ENCODE data around the gene C11orf65. TPM values are rescaled to one million over a fixed set of nuclear protein-coding genes. Genes with fewer than 3 reads are reported as not detected.

C11orf65 gene
- total RNA-seq, 1 donor from 2014 or later = 1.00 TPM

DNA sequence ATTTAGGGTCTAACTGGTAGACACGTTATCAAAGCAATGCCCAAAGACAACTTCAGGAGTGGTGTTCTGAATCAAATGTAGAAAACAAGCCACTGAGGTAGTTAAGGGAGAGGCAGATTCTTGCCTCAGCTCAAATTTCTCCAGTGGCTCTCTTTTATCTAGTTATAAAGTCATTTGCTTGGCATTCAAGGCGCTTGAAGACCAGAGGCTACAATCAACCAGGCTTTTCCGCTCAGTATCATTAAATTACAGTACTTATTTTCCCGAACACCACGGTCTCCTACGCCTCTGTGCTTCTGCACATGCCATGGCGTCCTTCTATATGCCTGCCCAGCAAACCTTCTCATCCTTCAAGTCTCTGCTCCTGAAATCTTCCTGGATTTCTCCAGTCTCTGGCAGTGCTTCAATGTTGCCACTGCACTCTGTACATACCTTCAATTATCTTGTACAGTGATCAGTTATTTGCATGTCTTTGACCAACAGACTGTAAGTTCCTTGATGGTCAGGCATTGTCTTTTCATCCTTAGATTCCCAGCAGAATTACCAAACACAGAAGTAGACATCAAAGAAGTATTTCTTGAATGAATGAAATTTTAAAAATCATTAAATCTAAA, 29.4 kb upstream of the C11orf65 start:
- H2AFZ ChIP-seq (ENCODE audit: low read depth, low read length) = peak overlapping the region; percentile 89
- peaks cover 11% of the 10 kb centered on the region for H3K4me1 ChIP-seq (ENCODE audit: insufficient read depth, low read length)
- peak overlapping the region; percentile 90 for H3K4me2 ChIP-seq (ENCODE audit: low read length)
- TF ChIP-seq, protein P1, sequence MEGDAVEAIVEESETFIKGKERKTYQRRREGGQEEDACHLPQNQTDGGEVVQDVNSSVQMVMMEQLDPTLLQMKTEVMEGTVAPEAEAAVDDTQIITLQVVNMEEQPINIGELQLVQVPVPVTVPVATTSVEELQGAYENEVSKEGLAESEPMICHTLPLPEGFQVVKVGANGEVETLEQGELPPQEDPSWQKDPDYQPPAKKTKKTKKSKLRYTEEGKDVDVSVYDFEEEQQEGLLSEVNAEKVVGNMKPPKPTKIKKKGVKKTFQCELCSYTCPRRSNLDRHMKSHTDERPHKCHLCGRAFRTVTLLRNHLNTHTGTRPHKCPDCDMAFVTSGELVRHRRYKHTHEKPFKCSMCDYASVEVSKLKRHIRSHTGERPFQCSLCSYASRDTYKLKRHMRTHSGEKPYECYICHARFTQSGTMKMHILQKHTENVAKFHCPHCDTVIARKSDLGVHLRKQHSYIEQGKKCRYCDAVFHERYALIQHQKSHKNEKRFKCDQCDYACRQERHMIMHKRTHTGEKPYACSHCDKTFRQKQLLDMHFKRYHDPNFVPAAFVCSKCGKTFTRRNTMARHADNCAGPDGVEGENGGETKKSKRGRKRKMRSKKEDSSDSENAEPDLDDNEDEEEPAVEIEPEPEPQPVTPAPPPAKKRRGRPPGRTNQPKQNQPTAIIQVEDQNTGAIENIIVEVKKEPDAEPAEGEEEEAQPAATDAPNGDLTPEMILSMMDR (IDR thresholded peaks at IDR 0.05; ENCODE audit: insufficient read depth, low read depth, low read length) = no peak
- no peak for TF ChIP-seq EZH2 (IDR thresholded peaks at IDR 0.05; ENCODE audit: insufficient read depth, low read length)
- H3K4me3 ChIP-seq (ENCODE audit: insufficient read depth, low read depth, low read length) = peak overlapping the region; percentile 78
- H3K9ac ChIP-seq (ENCODE audit: low read length) = peak overlapping the region; percentile 90
- H3K27ac ChIP-seq (ENCODE audit: low read depth, low read length) = peak overlapping the region; percentile 92
- H3K9me3 ChIP-seq (ENCODE audit: insufficient read depth, low read depth, low read length) = no peaks in the 10 kb centered on the region
- no peaks in the 10 kb centered on the region for H3K9me3 Mint-ChIP-seq (ENCODE audit: unreplicated experiment)
- peak overlapping the region; percentile 90 for H3K4me3 Mint-ChIP-seq (ENCODE audit: unreplicated experiment)
- DNase-seq (ENCODE audit: low read depth) (peak; percentile 43), FAIRE-seq (no peak)
- peak overlapping the region; percentile 28 for H3K27ac Mint-ChIP-seq (ENCODE audit: unreplicated experiment)
- no peaks in the 10 kb centered on the region for H3K27me3 Mint-ChIP-seq (ENCODE audit: low read depth, unreplicated experiment)
- H3K27me3 ChIP-seq (ENCODE audit: insufficient read depth, low read length) = no peaks in the 10 kb centered on the region
- H3K79me2 ChIP-seq (ENCODE audit: insufficient read depth, low read length) = peaks cover 39% of the 10 kb centered on the region
- H3K36me3 ChIP-seq (ENCODE audit: insufficient read depth, low read length) = no peaks in the 10 kb centered on the region
- H3K4me1 Mint-ChIP-seq (ENCODE audit: low read depth, unreplicated experiment) = peaks cover 6% of the 10 kb centered on the region
- no peaks in the 10 kb centered on the region for H3K36me3 Mint-ChIP-seq (ENCODE audit: low read depth, unreplicated experiment)
- H4K20me1 ChIP-seq (ENCODE audit: insufficient read depth, low read length) = no peaks in the 10 kb centered on the region

DNA sequence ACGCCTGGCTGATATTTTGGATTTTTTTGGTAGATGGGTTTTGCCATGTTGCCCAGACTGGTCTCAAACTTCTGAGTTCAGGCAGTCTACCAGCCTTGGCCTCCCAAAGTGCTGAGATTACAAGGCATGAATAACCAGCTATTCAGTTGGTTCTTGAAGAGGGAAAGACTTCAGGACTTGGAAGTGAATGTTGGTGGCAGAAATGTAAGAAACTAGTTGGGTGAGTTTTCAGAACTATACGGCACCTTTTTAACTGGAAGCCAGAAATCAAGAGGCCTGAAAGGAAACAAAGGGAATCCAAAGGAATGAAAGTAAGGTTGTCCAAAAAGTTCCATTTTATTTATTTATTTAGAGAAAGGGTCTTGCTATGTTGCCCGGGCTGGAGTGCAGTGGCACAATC, 28.0 kb upstream of the C11orf65 start:
- no peak overlapping the region for H3K9ac ChIP-seq (ENCODE audit: low read length)
- Mint-ChIP-seq H3K4me3 (ENCODE audit: unreplicated experiment) (no peak overlapping the region), H3K36me3 (ENCODE audit: low read depth, unreplicated experiment) (no peaks in the 10 kb centered on the region), H3K4me1 (ENCODE audit: low read depth, unreplicated experiment) (peaks cover 6% of the 10 kb centered on the region), H3K27ac (ENCODE audit: unreplicated experiment) (no peak overlapping the region), H3K27me3 (ENCODE audit: low read depth, unreplicated experiment) (no peaks in the 10 kb centered on the region), H3K9me3 (ENCODE audit: unreplicated experiment) (no peaks in the 10 kb centered on the region)
- H2AFZ ChIP-seq (ENCODE audit: low read depth, low read length) = no peak overlapping the region
- TF ChIP-seq, protein P1 (IDR thresholded peaks at IDR 0.05; ENCODE audit: insufficient read depth, low read depth, low read length) = no peak
- no peak for TF ChIP-seq EZH2 (IDR thresholded peaks at IDR 0.05; ENCODE audit: insufficient read depth, low read length)
- H3K4me2 ChIP-seq (ENCODE audit: low read length) = no peak overlapping the region
- H3K36me3 ChIP-seq (ENCODE audit: insufficient read depth, low read length) = peaks cover 3% of the 10 kb centered on the region
- DNase-seq (ENCODE audit: low read depth) (no peak), FAIRE-seq (no peak)
- H3K4me1 ChIP-seq (ENCODE audit: insufficient read depth, low read length) = peaks cover 11% of the 10 kb centered on the region
- peaks cover 48% of the 10 kb centered on the region for H3K79me2 ChIP-seq (ENCODE audit: insufficient read depth, low read length)
- H3K4me3 ChIP-seq (ENCODE audit: insufficient read depth, low read depth, low read length) = no peak overlapping the region
- H4K20me1 ChIP-seq (ENCODE audit: insufficient read depth, low read length) = no peaks in the 10 kb centered on the region
- no peaks in the 10 kb centered on the region for H3K9me3 ChIP-seq (ENCODE audit: insufficient read depth, low read depth, low read length)
- no peaks in the 10 kb centered on the region for H3K27me3 ChIP-seq (ENCODE audit: insufficient read depth, low read length)
- H3K27ac ChIP-seq (ENCODE audit: low read depth, low read length) = no peak overlapping the region

DNA sequence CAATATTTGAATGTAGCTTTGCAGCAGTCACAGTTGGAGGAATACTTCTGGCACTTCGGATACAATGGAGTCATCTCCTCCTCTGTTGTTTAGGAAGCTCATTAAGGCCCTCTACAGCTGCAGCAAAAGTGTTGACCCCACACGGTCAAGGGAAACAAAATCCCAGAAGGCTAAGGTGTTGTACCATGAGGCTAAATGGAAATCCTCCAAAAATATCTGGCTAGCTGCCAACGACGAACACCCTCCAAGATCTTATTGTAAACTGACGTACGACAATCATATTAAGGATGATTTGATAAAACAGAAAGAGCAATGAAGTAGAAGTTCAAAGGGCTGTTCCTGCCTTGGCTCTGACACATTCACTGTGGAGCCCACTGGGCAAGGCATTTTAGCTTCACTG, 26.9 kb upstream of the C11orf65 start:
- no peak overlapping the region for H3K4me2 ChIP-seq (ENCODE audit: low read length)
- Mint-ChIP-seq H3K4me3 (ENCODE audit: unreplicated experiment) (no peak overlapping the region), H3K27ac (ENCODE audit: unreplicated experiment) (no peak overlapping the region), H3K9me3 (ENCODE audit: unreplicated experiment) (no peaks in the 10 kb centered on the region), H3K36me3 (ENCODE audit: low read depth, unreplicated experiment) (peaks cover 1% of the 10 kb centered on the region), H3K27me3 (ENCODE audit: low read depth, unreplicated experiment) (no peaks in the 10 kb centered on the region), H3K4me1 (ENCODE audit: low read depth, unreplicated experiment) (peaks cover 6% of the 10 kb centered on the region)
- TF ChIP-seq EZH2 (IDR thresholded peaks at IDR 0.05; ENCODE audit: insufficient read depth, low read length) = no peak
- TF ChIP-seq, protein P1 (IDR thresholded peaks at IDR 0.05; ENCODE audit: insufficient read depth, low read depth, low read length) = no peak
- no peaks in the 10 kb centered on the region for H4K20me1 ChIP-seq (ENCODE audit: insufficient read depth, low read length)
- peaks cover 3% of the 10 kb centered on the region for H3K36me3 ChIP-seq (ENCODE audit: insufficient read depth, low read length)
- H2AFZ ChIP-seq (ENCODE audit: low read depth, low read length) = no peak overlapping the region
- no peak overlapping the region for H3K27ac ChIP-seq (ENCODE audit: low read depth, low read length)
- H3K9ac ChIP-seq (ENCODE audit: low read length) = no peak overlapping the region
- H3K4me1 ChIP-seq (ENCODE audit: insufficient read depth, low read length) = peaks cover 11% of the 10 kb centered on the region
- FAIRE-seq (peak; percentile 13), DNase-seq (ENCODE audit: low read depth) (no peak)
- no peak overlapping the region for H3K4me3 ChIP-seq (ENCODE audit: insufficient read depth, low read depth, low read length)
- H3K9me3 ChIP-seq (ENCODE audit: insufficient read depth, low read depth, low read length) = no peaks in the 10 kb centered on the region
- peaks cover 48% of the 10 kb centered on the region for H3K79me2 ChIP-seq (ENCODE audit: insufficient read depth, low read length)
- H3K27me3 ChIP-seq (ENCODE audit: insufficient read depth, low read length) = no peaks in the 10 kb centered on the region
